Mesenchymal stem cell (in vitro differentiated cells and primary cell): ENCODE data around the gene CETN2.
"Not testable (repeated sequence)": the region's sequence is repeated elsewhere in the genome, so short reads cannot be mapped to it uniquely, and the experiment has no call there.

Experiments used
- DNase-seq: peaks from one replicate; pipeline ENCODE4 v3.0.0-alpha.2; 2013
- H2AFZ ChIP-seq: one replicate; pipeline ENCODE4 v1.6.1; 2013; ENCODE audit warnings: low read depth, mild to moderate bottlenecking, control low read depth, inconsistent platforms, low read length, moderate library complexity
- H2AK5ac ChIP-seq: 2 replicates; pipeline ENCODE4 v1.6.1; 2013; ENCODE audit warnings: low read length, moderate library complexity, mild to moderate bottlenecking, inconsistent platforms; ENCODE audit not compliant: severe bottlenecking
- H2BK120ac ChIP-seq: one replicate; pipeline ENCODE4 v1.6.1; 2013; ENCODE audit warnings: low read depth, mild to moderate bottlenecking, inconsistent platforms, low read length, moderate library complexity
- H2BK12ac ChIP-seq, 2 experiments: one replicate each; pipeline ENCODE4 v1.6.1; 2013; ENCODE audit warnings: inconsistent platforms in 2 of 2, low read length in 2 of 2, mild to moderate bottlenecking in 2 of 2, moderate library complexity in 2 of 2, control low read depth in 1 of 2
- H2BK15ac ChIP-seq: one replicate; pipeline ENCODE4 v1.6.1; 2013; ENCODE audit warnings: mild to moderate bottlenecking, low read depth, inconsistent platforms; ENCODE audit not compliant: poor library complexity, severe bottlenecking
- H2BK5ac ChIP-seq: 2 replicates; pipeline ENCODE4 v1.6.1; 2013; ENCODE audit warnings: low read depth, mild to moderate bottlenecking, low read length, control low read depth, inconsistent platforms; ENCODE audit not compliant: poor library complexity, severe bottlenecking
- H3K14ac ChIP-seq, 2 experiments: one replicate each; pipeline ENCODE4 v1.6.1; 2013; ENCODE audit warnings: inconsistent platforms in 2 of 2, low read length in 2 of 2, control low read depth in 1 of 2, mild to moderate bottlenecking in 1 of 2, moderate library complexity in 1 of 2
- H3K18ac ChIP-seq, 2 experiments: one replicate each; pipeline ENCODE4 v1.6.1; 2013; ENCODE audit warnings: inconsistent platforms in 2 of 2, low read length in 2 of 2, control low read depth in 1 of 2, low read depth in 1 of 2, mild to moderate bottlenecking in 1 of 2
- H3K23ac ChIP-seq, 2 experiments: one replicate each; pipeline ENCODE4 v1.6.1; 2013; ENCODE audit warnings: inconsistent platforms in 2 of 2, low read length in 2 of 2, mild to moderate bottlenecking in 2 of 2, moderate library complexity in 2 of 2, control low read depth in 1 of 2
- H3K27ac ChIP-seq: 2 replicates; pipeline ENCODE4 v1.5.1; 2013; ENCODE audit warnings: mild to moderate bottlenecking, moderate library complexity, low read length, control low read depth, inconsistent platforms; ENCODE audit not compliant: poor library complexity, severe bottlenecking
- H3K27me3 ChIP-seq, 2 experiments: 2 replicates each; pipeline versions ENCODE4 v1.6.1 to v1.7.0; 2013; ENCODE audit warnings: low read length in 2 of 2, mild to moderate bottlenecking in 2 of 2, moderate library complexity in 2 of 2, control low read depth in 1 of 2, inconsistent platforms in 1 of 2; ENCODE audit not compliant: control insufficient read depth in 1 of 2, insufficient read depth in 1 of 2
- H3K36me3 ChIP-seq, 2 experiments: 2 replicates each; pipeline versions ENCODE4 v1.6.1 to v1.7.0; 2013; ENCODE audit warnings: low read length in 2 of 2, control low read depth in 1 of 2, inconsistent platforms in 1 of 2, low read depth in 1 of 2, mild to moderate bottlenecking in 1 of 2; ENCODE audit not compliant: insufficient read depth in 2 of 2, control insufficient read depth in 1 of 2
- H3K4ac ChIP-seq, 2 experiments: one replicate each; pipeline ENCODE4 v1.6.1; 2013; ENCODE audit warnings: inconsistent platforms in 2 of 2, low read length in 2 of 2, mild to moderate bottlenecking in 2 of 2, moderate library complexity in 2 of 2, control low read depth in 1 of 2, low read depth in 1 of 2
- H3K4me1 ChIP-seq: 2 replicates; pipeline ENCODE4 v1.6.1; 2013; ENCODE audit warnings: low read depth, low read length, control low read depth; ENCODE audit not compliant: control insufficient read depth, insufficient read depth
- H3K4me2 ChIP-seq: 2 replicates; pipeline ENCODE4 v1.6.1; 2013; ENCODE audit warnings: low read length, mild to moderate bottlenecking, inconsistent platforms; ENCODE audit not compliant: poor library complexity, severe bottlenecking
- H3K4me3 ChIP-seq, 2 experiments: 2 replicates each; pipeline versions ENCODE4 v1.5.1 to v1.7.0; 2013; ENCODE audit warnings: low read length in 2 of 2, mild to moderate bottlenecking in 2 of 2, control low read depth in 1 of 2, low read depth in 1 of 2; ENCODE audit not compliant: insufficient read depth in 1 of 2
- H3K79me1 ChIP-seq: replicated peaks from 2 replicates; pipeline ENCODE4 v1.6.1; 2013; ENCODE audit warnings: mild to moderate bottlenecking, control low read depth, low read length, inconsistent platforms; ENCODE audit not compliant: poor library complexity, severe bottlenecking
- H3K9ac ChIP-seq: 2 replicates; pipeline ENCODE4 v1.7.0; 2013; ENCODE audit warnings: mild to moderate bottlenecking, low read length, moderate library complexity
- H3K9me3 ChIP-seq: 2 replicates; pipeline ENCODE4 v1.7.0; 2013; ENCODE audit warnings: mild to moderate bottlenecking, low read length; ENCODE audit not compliant: control insufficient read depth
- H4K8ac ChIP-seq: one replicate; pipeline ENCODE4 v1.6.1; 2013; ENCODE audit warnings: inconsistent platforms, mild to moderate bottlenecking, low read length, moderate library complexity
- H4K91ac ChIP-seq: one replicate; pipeline ENCODE4 v1.6.1; 2013; ENCODE audit warnings: mild to moderate bottlenecking, low read length, inconsistent platforms
- WGBS: methylation state at CpG from one replicate; pipeline ENCODE4 v1.1.7; 2013; ENCODE audit warnings: mixed read lengths; 5-methylcytosine and 5-hydroxymethylcytosine counted together

Gene CETN2

DNA sequence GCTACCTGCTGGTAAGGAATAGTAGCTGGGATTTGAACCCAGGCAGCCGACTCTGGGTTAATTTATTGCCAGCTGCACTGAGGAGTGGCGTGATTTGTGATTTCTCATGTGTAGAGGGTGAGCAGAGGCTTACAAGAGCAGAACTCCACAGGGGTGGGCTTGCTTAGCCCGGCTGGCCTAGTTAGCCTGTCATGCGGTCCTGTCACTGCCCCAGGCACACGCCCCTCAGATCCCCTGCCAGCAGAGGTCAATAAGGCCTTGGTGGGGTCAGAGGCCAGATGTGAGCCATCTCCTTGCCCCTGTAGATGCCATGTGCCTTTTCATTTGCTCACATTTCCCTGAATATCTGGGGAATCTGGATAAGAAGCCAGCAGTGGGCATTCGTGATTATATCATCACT is 13.7 kb upstream of the CETN2 start:
- H3K79me1 ChIP-seq, result peaks cover 13% of the 10 kb centered on the region
- peaks cover 0 to 3% of the 10 kb centered on the region in 2 experiments for H3K27me3 ChIP-seq
- no peak for DNase-seq
- peaks cover 2% of the 10 kb centered on the region for H3K4me1 ChIP-seq
- no peak overlapping the region for H3K4me2 ChIP-seq
- H2BK120ac ChIP-seq, result no peak overlapping the region
- peaks cover 3% of the 10 kb centered on the region for H3K9me3 ChIP-seq
- no peak overlapping the region for H2AFZ ChIP-seq
- H2BK15ac ChIP-seq, result no peak overlapping the region
- 96% methylated on average over 5 of the region's 6 CpGs for WGBS
- no peak overlapping the region for H3K4ac ChIP-seq
- no peak overlapping the region for H2BK5ac ChIP-seq
- H4K8ac ChIP-seq, result no peak overlapping the region
- no peak overlapping the region for H3K14ac ChIP-seq
- no peak overlapping the region for H4K91ac ChIP-seq
- H3K18ac ChIP-seq, result no peak overlapping the region
- no peak overlapping the region for H2AK5ac ChIP-seq
- H3K27ac ChIP-seq, result no peak overlapping the region
- H3K4me3 ChIP-seq, result no peak overlapping the region
- H2BK12ac ChIP-seq, result no peak overlapping the region
- no peak overlapping the region for H3K23ac ChIP-seq
- H3K9ac ChIP-seq, result no peak overlapping the region
- H3K36me3 ChIP-seq, result peaks cover 4 to 18% of the 10 kb centered on the region in 2 experiments

GRCh38 chrX:152843852-152844251 is 13.3 kb upstream of the CETN2 start:
- H3K9me3 ChIP-seq, result peaks cover 3% of the 10 kb centered on the region
- no peak overlapping the region for H2BK12ac ChIP-seq
- no peak overlapping the region for H3K18ac ChIP-seq
- H3K4me1 ChIP-seq, result peaks cover 2% of the 10 kb centered on the region
- no peak for DNase-seq
- H2AK5ac ChIP-seq, result no peak overlapping the region
- no peak overlapping the region for H4K91ac ChIP-seq
- H3K4ac ChIP-seq, result no peak overlapping the region
- H3K4me3 ChIP-seq, result no peak overlapping the region
- peaks cover 3 to 16% of the 10 kb centered on the region in 2 experiments for H3K36me3 ChIP-seq
- peaks cover 13% of the 10 kb centered on the region for H3K79me1 ChIP-seq
- no peak overlapping the region for H3K9ac ChIP-seq
- no peak overlapping the region for H3K27ac ChIP-seq
- H2BK120ac ChIP-seq, result no peak overlapping the region
- no peak overlapping the region for H3K4me2 ChIP-seq
- H3K27me3 ChIP-seq, result peaks cover 0 to 3% of the 10 kb centered on the region in 2 experiments
- H2BK5ac ChIP-seq, result no peak overlapping the region
- no peak overlapping the region for H3K14ac ChIP-seq
- no peak overlapping the region for H2BK15ac ChIP-seq
- 87% methylated on average over 4 of the region's 5 CpGs for WGBS
- no peak overlapping the region for H2AFZ ChIP-seq
- no peak overlapping the region for H4K8ac ChIP-seq
- no peak overlapping the region for H3K23ac ChIP-seq

GRCh38 chrX:152842772-152843338 is 12.3 kb upstream of the CETN2 start:
- no peak overlapping the region for H2AFZ ChIP-seq
- no peak overlapping the region for H2BK120ac ChIP-seq
- H3K9ac ChIP-seq, result no peak overlapping the region
- no peak overlapping the region for H4K8ac ChIP-seq
- H3K4me1 ChIP-seq, result peaks cover 2% of the 10 kb centered on the region
- WGBS, result 94% methylated on average over 6 of the region's 10 CpGs
- no peak overlapping the region for H3K4me2 ChIP-seq
- no peak overlapping the region for H3K27ac ChIP-seq
- no peak overlapping the region for H4K91ac ChIP-seq
- H3K36me3 ChIP-seq, result peaks cover 3 to 8% of the 10 kb centered on the region in 2 experiments
- H3K9me3 ChIP-seq, result peaks cover 3% of the 10 kb centered on the region
- H2BK5ac ChIP-seq, result no peak overlapping the region
- H2AK5ac ChIP-seq, result no peak overlapping the region
- H3K27me3 ChIP-seq, result peaks cover 0 to 3% of the 10 kb centered on the region in 2 experiments
- H3K14ac ChIP-seq, result no peak overlapping the region
- H3K4ac ChIP-seq, result no peak overlapping the region
- peaks cover 13% of the 10 kb centered on the region for H3K79me1 ChIP-seq
- DNase-seq, result no peak
- no peak overlapping the region for H2BK12ac ChIP-seq
- H3K4me3 ChIP-seq, result no peak overlapping the region
- no peak overlapping the region for H3K18ac ChIP-seq
- H3K23ac ChIP-seq, result no peak overlapping the region
- H2BK15ac ChIP-seq, result no peak overlapping the region

DNA sequence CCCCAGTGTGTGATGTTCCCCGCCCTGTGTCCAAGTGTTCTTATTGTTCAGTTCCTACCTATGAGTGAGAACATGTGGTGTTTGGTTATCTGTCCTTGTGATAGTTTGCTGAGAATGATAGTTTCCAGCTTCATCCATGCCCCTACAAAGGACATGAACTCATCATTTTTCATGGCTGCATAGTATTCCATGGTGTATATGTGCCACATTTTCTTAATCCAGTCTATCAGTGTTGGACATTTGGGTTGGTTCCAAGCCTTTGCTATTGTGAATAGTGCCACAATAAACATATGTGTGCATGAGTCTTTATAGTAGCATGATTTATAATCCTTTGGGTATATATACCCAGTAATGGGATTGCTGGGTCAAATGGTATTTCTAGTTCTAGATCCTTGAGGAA is 4.9 kb upstream of the CETN2 start:
- H4K91ac ChIP-seq, H3K4me1 ChIP-seq, H3K18ac ChIP-seq, H4K8ac ChIP-seq, H2BK15ac ChIP-seq, H3K4me2 ChIP-seq, H3K4ac ChIP-seq, H3K4me3 ChIP-seq, H2AK5ac ChIP-seq, DNase-seq, H3K9me3 ChIP-seq, H3K79me1 ChIP-seq, H3K27ac ChIP-seq, H2BK5ac ChIP-seq, H2AFZ ChIP-seq, H2BK120ac ChIP-seq, H2BK12ac ChIP-seq, H3K9ac ChIP-seq, H3K23ac ChIP-seq, H3K27me3 ChIP-seq, H3K14ac ChIP-seq: not testable (repeated sequence)
- no CpG with 5 or more reads among the region's 1 CpG for WGBS
- peaks cover 14 to 18% of the 10 kb centered on the region in 2 experiments for H3K36me3 ChIP-seq
